Hepatocyte (in vitro differentiated cells): ENCODE data around the gene KLHL4. TPM values are rescaled to one million over a fixed set of nuclear protein-coding genes. Genes with fewer than 3 reads are reported as not detected.
"Not testable (repeated sequence)": the region's sequence is repeated elsewhere in the genome, so short reads cannot be mapped to it uniquely, and the experiment has no call there.

ENCODE experiments used
- DNase-seq: peaks from one replicate; pipeline ENCODE4 v3.0.0-alpha.2; 2016; ENCODE audit warnings: low spot score
- H2AFZ ChIP-seq: fragments of 200-600 bp; sonication (generic); 2 replicates; pipeline ENCODE4 v1.6.0; 2016; ENCODE audit warnings: antibody characterized with exemption, mild to moderate bottlenecking
- H3K27ac ChIP-seq: fragments of 200-600 bp; sonication (generic); 2 replicates; pipeline ENCODE4 v1.5.1; 2016; ENCODE audit warnings: mild to moderate bottlenecking
- H3K27me3 ChIP-seq: fragments of 200-600 bp; sonication (generic); 2 replicates; pipeline ENCODE4 v1.6.1; 2016
- H3K36me3 ChIP-seq: fragments of 200-600 bp; sonication (generic); replicated peaks from 2 replicates; pipeline ENCODE4 v1.5.1; 2016; ENCODE audit warnings: low read depth; ENCODE audit not compliant: insufficient read depth
- H3K4me1 ChIP-seq: fragments of 200-600 bp; sonication (generic); 2 replicates; pipeline ENCODE4 v1.5.1; 2016; ENCODE audit warnings: mild to moderate bottlenecking, moderate library complexity; ENCODE audit not compliant: insufficient read depth
- H3K4me2 ChIP-seq: fragments of 200-600 bp; sonication (generic); 2 replicates; pipeline ENCODE4 v1.6.0; 2016
- H3K4me3 ChIP-seq: fragments of 200-600 bp; sonication (generic); 2 replicates; pipeline ENCODE4 v1.5.1; 2016; ENCODE audit warnings: mild to moderate bottlenecking
- H3K79me2 ChIP-seq: fragments of 200-600 bp; sonication (generic); 2 replicates; pipeline ENCODE4 v1.6.0; 2017; ENCODE audit warnings: mild to moderate bottlenecking
- H3K9me2 ChIP-seq: fragments of 200-600 bp; sonication (generic); replicated peaks from 2 replicates; pipeline ENCODE4 v1.6.0; 2017; ENCODE audit warnings: mild to moderate bottlenecking; ENCODE audit not compliant: insufficient read depth
- H3K9me3 ChIP-seq: fragments of 200-600 bp; sonication (generic); 2 replicates; pipeline ENCODE4 v1.5.1; 2016; ENCODE audit warnings: low read depth, mild to moderate bottlenecking
- H4K20me1 ChIP-seq: fragments of 200-600 bp; sonication (generic); 2 replicates; pipeline ENCODE4 v1.6.0; 2016; ENCODE audit warnings: mild to moderate bottlenecking; ENCODE audit not compliant: insufficient read depth, poor library complexity, severe bottlenecking
- CTCF ChIP-seq: fragments of 200-600 bp; sonication (generic); IDR thresholded peaks from 2 replicates; pipeline ENCODE4 v1.5.1; 2016; ENCODE audit warnings: antibody characterized with exemption, mild to moderate bottlenecking; ENCODE audit not compliant: poor library complexity
- EZH2 ChIP-seq: fragments of 200-600 bp; sonication (generic); IDR thresholded peaks from 2 replicates; pipeline ENCODE4 v1.6.1; 2016; ENCODE audit warnings: antibody characterized with exemption, mild to moderate bottlenecking, borderline replicate concordance
- EZH2phosphoT487 ChIP-seq: fragments of 200-600 bp; sonication (generic); IDR thresholded peaks from one replicate; pipeline ENCODE4 v1.6.1; 2018; ENCODE audit warnings: antibody characterized with exemption, mild to moderate bottlenecking, low read depth, moderate library complexity; ENCODE audit not compliant: unreplicated experiment, severe bottlenecking
- WGBS: methylation state at CpG from one replicate; pipeline ENCODE4 v1.1.6; 2016; ENCODE audit warnings: low lambda C conversion rate; ENCODE audit errors: missing lambda C conversion rate; 5-methylcytosine and 5-hydroxymethylcytosine counted together
- polyA plus RNA-seq: library from polyadenylated mRNA; unstranded; fragments of >200 nt; fragmentation: Nextera tagmentation; extraction: Ambion mirVana; gene quantifications from 2 replicates; pipeline ENCODE4 v1.2.1, GENCODE V29; 2016
- total RNA-seq: library from RNA; depleted of rRNA; stranded (reverse); fragments of >200 nt; gene quantifications from 2 replicates; pipeline ENCODE4 v1.2.3, GENCODE V29; 2014

KLHL4 gene
- total RNA-seq: 2.8 and 3.6 TPM in 2 replicates
- polyA plus RNA-seq: 1.3 and 2.7 TPM in 2 replicates

GRCh38 chrX:87517571-87518141 lies at the start of gene KLHL4:
Gene KLHL4, plus strand, starts transcription at chrX:87517802. Its CDS starts 92 bp downstream, at chrX:87517894.
- H2AFZ ChIP-seq: peak within 1 kb of the TSS; percentile 57
- H3K27me3 ChIP-seq: no peaks in the 10 kb centered on the region
- peak within 1 kb of the TSS; percentile 77 for H3K4me2 ChIP-seq
- no peaks in the 10 kb centered on the region for H3K9me3 ChIP-seq
- TF ChIP-seq EZH2 (no peak), EZH2phosphoT487 (no peak), CTCF (no peak)
- no peaks in the 10 kb centered on the region for H3K79me2 ChIP-seq
- no peaks in the 10 kb centered on the region for H3K4me1 ChIP-seq
- no peaks in the 10 kb centered on the region for H4K20me1 ChIP-seq
- H3K36me3 ChIP-seq: no peaks in the 10 kb centered on the region
- 6% methylated on average over 8 of the region's 8 CpGs for WGBS
- no peak within 1 kb of the TSS for H3K27ac ChIP-seq
- no peaks in the 10 kb centered on the region for H3K9me2 ChIP-seq
- DNase-seq: peak; percentile 62
- peak within 1 kb of the TSS; percentile 13 for H3K4me3 ChIP-seq

GRCh38 chrX:87468941-87469340 lies 48.7 kb upstream of the KLHL4 start:
- no peaks in the 10 kb centered on the region for H3K9me3 ChIP-seq
- H2AFZ ChIP-seq: no peak overlapping the region
- H3K4me1 ChIP-seq: no peaks in the 10 kb centered on the region
- H3K79me2 ChIP-seq: no peaks in the 10 kb centered on the region
- no peak for TF ChIP-seq CTCF
- 32% methylated on average over 2 of the region's 2 CpGs for WGBS
- no peak overlapping the region for H3K4me2 ChIP-seq
- DNase-seq: no peak
- H4K20me1 ChIP-seq: no peaks in the 10 kb centered on the region
- no peak overlapping the region for H3K27ac ChIP-seq
- H3K27me3 ChIP-seq: no peaks in the 10 kb centered on the region
- H3K4me3 ChIP-seq: no peak overlapping the region
- no peaks in the 10 kb centered on the region for H3K36me3 ChIP-seq
- no peaks in the 10 kb centered on the region for H3K9me2 ChIP-seq

- Histone ChIP-seq H3K27me3 (no peaks in the 10 kb centered on the region), H4K20me1 (no peaks in the 10 kb centered on the region), H3K4me2 (no peak overlapping the region), H3K4me3 (no peak overlapping the region), H3K9me2 (no peaks in the 10 kb centered on the region), H3K4me1 (no peaks in the 10 kb centered on the region), H3K27ac (no peak overlapping the region), H3K36me3 (no peaks in the 10 kb centered on the region), H2AFZ (no peak overlapping the region), H3K79me2 (no peaks in the 10 kb centered on the region), H3K9me3 (no peaks in the 10 kb centered on the region)
- TF ChIP-seq EZH2phosphoT487 (no peak), EZH2 (no peak), CTCF (no peak)
- no peak for DNase-seq
- WGBS: 59% methylated on average over 1 of the region's 1 CpG
Measured at GRCh38 chrX:87475793-87476192, 41.8 kb upstream of the KLHL4 start.

- not testable (repeated sequence) for H3K27me3 ChIP-seq, H3K36me3 ChIP-seq, H3K27ac ChIP-seq, H3K79me2 ChIP-seq, H4K20me1 ChIP-seq, H3K9me2 ChIP-seq, H3K9me3 ChIP-seq, H2AFZ ChIP-seq, H3K4me3 ChIP-seq, DNase-seq, H3K4me2 ChIP-seq, H3K4me1 ChIP-seq
- WGBS: 97% methylated on average over 16 of the region's 16 CpGs
Measured at GRCh38 chrX:87478703-87479102, 38.9 kb upstream of the KLHL4 start.
